HG02885 (cell line): ENCODE data around the gene DYNLRB1.
"Not testable (repeated sequence)": the region's sequence is repeated elsewhere in the genome, so short reads cannot be mapped to it uniquely, and the experiment has no call there.

Source experiments
- ATAC-seq: cut with Tn5 transposase; IDR thresholded peaks from one replicate; pipeline ENCODE4 v1.9.1; 2021; ENCODE audit warnings: mild to moderate bottlenecking; ENCODE audit not compliant: unreplicated experiment, poor library complexity

The DYNLRB1 gene

DNA sequence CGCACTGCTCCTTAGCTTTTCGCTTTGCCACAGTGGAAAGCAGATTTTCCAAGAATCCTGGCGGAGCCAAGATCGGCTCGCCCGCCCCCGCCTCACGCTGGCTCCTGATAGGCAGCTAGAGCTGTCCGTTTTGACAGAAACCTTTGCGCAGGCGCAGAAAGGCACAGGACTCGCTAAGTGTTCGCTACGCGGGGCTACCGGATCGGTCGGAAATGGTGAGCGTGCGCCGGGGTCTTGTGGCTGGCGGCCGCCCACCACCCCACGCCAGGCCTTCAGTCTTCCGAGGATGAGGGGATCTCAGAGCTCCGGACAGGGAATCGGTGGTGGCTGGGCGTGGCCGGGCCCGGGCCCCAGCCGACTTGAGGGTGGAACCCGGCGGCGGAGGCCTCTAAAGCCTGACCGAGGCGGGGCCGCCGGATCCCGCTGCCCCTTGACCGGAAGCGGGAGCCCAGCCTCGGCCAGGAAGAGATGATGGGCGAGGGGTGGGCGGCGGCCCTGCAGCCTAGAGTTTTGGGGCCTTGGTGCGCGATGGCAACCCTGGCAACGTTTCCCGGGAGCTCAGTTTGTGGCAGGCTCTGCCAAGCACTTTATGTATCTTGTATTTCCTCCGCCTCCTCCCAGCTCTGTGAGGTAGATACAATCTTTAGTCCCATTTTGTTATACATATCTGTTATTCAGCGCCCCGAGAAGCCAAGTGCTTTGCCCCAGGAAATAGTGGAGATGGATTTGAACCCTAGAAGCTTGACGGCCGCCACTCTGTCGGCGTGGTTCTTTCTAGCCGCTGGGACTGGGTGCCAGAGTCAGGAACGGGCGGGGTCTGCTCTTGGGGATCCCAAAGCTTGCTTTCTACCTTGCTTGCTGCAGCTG lies at the start of gene DYNLRB1:
DYNLRB1 (plus strand) TSS at position 176 of the 867 bp plus-strand sequence; CDS start at position 213, 37 bp downstream.
- peak; percentile 76 for ATAC-seq

DNA sequence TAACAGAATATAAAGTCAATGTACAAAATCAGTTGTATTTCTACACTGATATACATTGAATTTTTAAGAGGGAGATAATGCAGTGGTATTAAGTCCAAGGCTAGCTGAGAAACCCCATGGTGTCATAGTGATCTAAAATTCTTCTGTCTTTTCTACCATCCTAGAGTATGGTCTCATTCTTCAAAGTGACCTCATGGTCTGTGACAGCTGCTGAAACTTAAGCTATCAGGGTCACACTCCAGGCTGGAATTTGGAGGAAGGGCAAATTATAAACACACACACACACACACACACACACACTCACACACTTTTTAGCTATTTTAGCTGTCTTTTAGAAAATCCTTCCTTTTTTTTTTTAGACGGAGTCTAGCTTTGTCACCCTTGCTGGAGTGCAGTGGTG lies 47.3 kb upstream of the DYNLRB1 start:
- no peak for ATAC-seq

DNA sequence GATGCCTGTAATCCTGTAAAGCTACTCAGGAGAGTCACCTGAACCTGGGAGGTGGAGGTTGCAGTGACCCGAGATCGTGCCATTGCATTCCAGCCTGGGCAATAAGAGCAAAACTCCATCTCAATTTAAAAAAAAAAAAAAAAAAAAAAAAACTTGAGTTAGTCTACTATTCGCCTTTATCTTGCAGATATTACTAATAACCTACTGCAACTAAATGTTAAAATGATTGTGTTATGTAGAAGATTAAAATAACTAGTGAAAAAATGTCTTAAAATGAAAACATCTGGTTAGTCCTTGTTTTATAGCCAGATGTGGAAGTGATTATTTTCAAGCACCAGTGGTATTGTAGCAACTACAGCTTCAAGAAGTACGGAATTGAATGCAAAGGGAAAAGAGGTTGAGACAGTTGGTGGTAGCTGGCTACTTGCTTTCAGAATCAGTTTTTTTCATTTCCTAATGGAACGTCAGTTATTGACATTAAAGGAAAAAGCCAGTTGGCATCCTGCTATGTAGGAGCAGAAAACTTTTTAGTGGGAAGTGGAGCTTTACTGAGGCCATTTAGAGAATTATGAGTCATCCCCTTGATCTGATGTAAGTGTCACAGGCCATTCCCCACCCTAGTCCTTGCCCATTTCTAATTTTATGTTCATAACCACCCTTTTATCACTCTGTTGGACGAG lies 43.8 kb upstream of the DYNLRB1 start:
- ATAC-seq, result no peak

DNA sequence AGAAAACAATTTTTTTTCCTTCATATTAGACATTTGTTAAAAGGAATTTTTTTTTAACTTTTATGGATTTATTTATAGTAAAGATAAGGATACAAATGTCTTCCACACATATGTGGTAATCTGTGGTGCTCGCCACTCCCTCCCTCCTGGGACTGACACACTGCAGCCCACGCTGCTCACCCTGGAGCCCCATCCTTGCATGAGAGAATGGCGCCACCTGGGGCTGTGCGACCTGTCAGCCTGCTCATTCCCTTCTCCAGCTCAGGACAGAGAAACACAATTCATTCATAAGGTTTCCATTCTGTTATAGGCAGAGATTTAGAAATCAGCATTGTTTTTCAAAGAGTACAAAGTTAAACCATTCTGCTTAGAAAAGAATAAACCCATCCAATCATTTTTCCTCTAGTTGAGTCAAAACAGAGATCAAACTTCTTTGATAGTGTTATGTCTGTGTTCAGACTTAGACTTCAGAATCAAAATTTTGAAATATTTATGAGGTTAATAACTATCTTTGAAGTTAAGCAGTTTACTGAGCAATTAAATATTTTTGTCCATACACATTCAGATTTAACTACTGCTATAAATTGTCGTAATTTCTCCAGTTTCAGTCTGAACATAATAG lies 42.8 kb upstream of the DYNLRB1 start:
- no peak for ATAC-seq

DNA sequence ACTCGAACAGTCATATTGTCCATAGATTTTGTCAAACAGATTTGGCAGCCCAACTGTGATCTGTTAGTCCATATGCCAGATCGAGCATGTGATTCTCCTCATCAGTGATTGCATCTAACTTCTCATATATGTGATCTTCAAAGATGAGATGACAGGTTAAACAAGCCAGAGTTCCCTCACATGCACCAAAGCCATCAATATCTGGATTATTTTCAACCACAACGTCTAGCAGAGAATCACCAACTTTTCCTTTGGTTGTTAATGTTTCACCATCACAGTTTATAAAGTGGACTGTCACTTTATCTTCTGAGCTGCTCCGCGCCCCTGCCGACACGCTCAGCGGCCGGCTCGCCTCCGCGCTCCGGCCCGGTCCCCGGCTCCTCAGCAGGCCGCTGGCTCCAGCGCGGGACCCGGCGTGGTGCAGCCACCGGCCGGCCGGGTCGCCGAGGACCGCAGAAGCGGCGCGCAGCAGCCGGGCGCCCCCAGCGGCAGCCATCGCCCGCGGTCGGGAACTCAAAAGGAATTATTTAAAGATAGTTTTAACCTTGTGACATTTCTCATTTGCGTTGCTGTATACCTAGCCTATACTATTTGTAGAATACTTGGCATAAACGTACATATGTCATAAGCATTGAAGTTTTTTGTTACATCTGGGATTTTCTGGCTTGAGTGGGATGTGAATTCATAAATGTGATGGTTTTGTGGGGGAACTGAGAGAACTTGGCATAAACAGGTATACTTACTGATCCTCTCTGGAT lies 40.1 kb upstream of the DYNLRB1 start:
- no peak for ATAC-seq

DNA sequence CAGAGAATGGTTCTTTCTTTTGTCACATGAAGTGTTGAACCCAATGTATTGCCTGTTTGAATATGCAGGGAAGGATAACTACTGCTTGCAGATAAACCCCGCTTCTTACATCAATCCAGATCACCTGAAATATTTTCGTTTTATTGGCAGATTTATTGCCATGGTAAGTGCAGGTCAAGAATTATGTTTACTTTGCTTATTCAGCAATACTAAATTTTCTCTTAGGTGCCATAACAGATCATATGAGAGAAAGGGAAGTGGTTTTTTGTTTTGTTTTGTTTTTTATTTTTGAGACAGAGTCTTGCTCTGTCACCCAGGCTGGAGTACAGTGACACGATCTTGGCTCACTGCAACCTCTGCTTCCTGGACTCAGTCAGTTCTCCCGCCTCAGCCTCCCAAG lies 36.6 kb upstream of the DYNLRB1 start:
- no peak for ATAC-seq

DNA sequence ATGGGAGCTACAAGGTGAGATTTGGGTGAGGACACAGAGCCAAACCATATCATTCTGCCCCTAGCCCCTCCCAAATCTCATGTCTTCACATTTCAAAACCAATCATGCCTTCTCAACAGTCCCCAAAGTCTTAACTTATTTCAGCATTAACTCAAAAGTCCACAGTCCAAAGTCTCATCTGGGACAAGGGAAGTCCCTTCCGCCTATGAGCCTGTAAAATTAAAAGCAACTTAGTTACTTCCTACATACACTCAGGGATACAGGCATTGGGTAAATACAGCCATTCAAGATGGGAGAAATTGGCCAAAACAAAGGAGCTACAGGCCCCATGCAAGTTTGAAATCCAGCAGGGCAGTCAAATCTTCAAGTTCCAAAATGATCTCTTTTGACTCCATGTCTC lies 34.1 kb upstream of the DYNLRB1 start:
- ATAC-seq, result not testable (repeated sequence)

DNA sequence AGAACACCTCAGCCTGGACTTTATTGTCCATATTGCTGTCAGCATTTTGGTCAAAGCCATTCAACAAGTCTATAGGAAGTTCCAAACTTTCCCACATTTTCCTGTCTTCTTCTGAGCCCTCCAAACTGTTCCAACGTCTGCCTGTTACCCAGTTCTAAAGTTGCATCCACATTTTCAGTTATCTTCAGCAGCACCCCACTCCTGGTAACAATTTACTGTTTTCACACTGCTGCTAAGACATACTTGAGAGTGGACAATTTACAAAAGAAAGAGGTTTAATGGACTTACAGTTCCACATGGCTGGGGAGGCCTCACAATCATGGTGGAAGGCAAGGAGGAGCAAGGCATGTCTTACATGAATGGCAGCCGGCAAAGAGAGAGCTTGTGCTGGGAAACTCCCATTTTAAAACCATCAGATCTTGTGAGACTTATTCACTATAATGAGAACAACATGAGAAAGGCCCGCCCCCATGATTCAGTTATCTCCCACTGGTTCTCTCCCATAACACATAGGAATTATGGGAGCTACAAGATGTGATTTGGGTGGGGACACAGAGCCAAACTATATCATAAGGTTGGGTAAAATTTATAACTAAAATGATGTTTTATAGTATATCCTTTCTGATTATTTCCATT lies 32.5 kb upstream of the DYNLRB1 start:
- not testable (repeated sequence) for ATAC-seq

DNA sequence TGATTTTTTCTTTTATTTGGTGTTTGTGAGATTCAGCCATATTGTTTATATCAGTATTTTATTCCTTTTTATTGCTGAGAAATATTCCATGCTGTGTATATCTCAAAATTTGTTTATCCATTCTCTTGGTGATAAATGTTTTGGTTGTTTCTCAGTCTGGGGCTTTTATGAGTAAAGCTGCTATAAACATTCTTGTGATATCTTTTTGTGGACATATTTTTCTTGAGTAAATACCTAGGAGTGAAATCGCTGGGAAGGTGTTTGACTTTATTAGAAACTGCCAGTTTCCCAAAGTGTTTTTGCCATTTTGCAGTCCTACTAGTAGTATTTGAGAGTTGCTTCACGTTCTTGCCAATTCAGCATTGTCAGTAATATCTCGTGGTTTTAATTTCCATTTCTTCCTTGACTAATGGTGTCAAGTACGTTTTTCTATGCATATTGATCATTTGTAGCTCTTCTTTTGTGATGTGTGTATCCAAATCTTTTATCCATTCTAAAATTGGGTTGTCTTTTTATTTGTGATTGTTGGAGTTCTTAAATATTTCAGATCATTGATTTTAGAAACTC lies 31.1 kb upstream of the DYNLRB1 start:
- ATAC-seq, result no peak

DNA sequence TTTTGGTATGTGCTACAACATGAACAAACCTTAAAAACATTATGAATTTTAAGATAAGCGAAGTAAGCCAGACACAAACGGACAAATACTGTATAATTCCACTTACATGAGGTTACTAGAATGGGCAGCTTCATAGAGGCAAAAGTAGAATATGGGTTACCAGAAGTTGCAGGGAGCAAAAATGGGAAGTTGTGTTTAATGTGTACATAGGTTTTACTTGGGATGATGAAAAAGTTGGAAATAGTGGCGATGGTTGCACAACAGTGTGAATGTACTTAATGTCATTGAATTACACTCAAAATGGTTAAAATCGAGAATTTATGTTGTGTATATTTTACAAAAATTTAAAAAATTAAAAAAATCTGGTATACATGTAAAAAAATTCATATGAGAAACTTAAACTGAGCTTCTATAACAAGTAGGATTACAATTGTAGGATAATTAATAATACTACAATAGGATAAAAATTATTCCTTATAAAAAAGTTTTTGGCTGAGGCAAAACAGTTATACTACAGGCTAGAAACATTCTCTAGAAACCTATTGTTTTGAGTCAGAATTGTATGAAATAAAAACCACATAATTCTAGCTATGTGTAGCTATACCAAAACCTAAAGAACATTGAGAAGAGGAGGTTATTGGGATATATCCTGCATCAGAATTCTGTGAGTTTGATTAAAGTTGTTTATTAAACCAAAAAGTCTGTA lies 24.8 kb upstream of the DYNLRB1 start:
- ATAC-seq, result no peak

DNA sequence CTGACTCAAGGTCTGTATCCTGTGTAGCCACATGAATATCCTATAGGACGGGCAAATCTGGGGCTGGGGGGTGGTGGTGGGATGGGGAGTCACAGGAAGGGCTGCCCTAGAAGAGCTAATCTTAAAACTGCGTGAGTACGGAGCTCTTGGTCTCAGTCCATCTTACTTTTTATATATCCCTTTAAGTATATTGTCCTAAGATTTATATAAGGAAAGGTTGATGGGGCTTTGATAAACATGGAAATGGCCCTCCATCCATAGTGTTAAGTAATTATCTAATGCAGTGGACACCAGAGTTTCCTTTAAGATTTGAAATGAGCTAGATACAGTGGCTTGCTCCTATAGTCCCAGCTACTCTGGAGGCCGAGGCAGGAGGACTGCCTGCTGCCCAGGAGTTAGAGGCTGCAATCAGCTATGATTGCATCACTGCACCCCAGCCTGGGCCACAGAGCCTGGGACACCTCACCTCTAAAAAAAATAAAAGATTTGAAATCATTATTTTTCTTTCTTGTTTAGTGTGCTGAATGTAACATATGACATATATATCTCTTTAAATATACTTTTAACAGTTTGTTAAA lies 24.2 kb upstream of the DYNLRB1 start:
- no peak for ATAC-seq

DNA sequence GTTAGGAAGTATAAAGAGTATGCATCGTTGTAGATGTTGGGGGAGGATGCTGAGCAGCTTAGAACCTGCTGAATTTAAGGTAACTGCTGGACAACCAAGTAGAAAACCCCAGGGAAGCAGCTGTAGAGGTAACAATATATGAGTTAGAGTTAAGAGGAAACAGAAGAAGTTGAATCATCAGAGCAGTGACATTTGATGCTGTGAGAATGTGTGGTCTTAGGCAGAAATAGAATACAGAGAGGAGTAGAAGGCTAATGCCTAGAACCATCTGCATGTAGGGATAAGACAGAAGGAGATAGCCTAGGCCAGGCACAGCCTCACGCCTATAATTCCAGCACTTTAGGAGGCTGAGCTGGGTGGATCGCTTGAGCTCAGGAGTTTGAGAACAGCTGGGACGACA lies 22.6 kb upstream of the DYNLRB1 start:
- no peak for ATAC-seq

DNA sequence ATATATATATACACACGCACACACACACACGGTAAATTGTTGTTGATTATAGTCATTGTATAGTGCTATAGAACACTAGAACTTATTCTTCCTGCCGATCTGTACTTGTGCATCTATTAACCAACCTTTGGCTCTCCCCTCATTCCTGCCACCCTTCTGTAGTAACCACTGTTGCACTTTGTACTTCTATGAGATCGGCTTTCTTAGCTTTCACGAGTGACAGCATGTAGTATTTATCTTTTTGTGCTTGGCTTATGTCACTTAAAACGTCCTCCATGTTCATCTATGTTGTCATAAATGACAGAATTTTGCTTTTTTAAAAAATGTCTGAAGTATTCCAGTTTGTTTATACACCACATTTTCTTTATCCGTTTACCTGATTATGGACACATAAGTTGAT lies 20.9 kb upstream of the DYNLRB1 start:
- ATAC-seq, result no peak

DNA sequence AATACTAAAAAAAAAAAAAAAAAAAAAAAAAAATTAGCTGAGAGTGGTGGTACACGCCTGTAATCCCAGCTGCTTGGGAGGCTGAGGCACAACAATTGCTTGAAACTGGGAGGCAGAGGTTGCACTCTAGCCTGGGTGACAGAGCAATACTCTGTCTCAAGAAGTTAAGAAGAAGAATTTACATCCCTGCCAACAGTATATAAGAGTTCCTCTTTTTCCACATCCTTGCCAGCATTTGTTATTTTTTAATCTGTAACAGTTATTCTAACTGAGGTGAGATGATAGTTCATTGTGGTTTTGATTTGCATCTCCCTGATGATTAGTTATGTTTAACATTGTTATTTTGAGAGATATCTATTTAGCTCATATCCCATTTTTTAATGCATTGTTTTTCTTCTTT lies 20.3 kb upstream of the DYNLRB1 start:
- no peak for ATAC-seq

DNA sequence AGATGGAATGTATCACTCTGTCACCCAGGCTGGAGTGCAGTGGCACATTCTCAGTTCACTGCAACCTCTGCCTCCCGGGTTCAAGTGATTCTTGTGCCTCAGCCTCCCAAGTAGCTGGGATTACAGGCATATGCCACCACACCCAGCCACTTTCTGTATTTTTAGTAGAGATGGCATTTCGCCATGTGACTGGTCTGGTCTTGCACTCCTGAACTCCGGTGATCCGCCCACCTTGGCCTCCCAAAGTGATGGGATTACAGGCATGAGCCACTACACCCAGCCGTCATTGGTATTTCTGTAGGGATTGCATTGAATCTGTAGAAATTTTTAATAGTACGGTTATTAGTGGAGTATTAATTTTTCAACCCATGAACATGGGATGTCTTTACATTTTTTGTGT lies 18.6 kb upstream of the DYNLRB1 start:
- not testable (repeated sequence) for ATAC-seq

DNA sequence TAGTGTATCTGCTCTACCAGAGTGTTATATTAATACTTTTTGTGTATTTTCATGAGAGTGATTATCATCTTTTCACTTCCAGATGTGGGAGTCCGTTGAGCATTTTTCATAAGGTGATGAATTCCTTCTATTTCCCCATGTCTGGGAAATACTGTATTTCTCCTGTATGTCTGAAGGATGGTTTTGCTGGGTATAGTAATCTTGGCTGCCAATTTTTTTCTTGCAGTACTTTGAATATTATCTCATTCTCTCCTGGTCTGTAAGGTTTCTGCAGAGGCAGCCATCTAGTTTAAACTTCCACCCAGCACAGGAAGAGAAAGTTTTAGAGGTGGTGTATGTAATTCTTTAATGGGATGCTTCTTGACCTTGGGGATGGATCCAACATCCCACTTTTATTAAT lies 15.4 kb upstream of the DYNLRB1 start:
- ATAC-seq, result no peak

DNA sequence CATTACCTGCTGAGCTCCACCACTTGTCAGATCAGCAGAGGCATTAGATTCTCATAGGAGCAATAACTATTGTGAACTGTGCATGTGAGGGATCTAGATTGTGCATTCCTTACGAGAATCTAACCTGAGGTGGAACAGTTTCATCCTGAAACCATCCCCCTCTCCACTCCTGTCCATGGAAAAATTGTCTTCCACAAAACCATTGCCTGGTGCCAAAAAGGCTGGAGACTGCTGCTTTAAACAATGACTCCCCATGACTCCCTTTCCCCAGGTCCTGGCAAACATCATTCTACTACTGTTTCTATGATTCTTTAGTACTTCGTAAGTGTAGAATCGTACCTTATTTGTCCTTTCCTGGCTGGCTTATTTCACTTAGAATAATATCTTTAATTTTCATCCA lies 9.7 kb upstream of the DYNLRB1 start:
- no peak for ATAC-seq

DNA sequence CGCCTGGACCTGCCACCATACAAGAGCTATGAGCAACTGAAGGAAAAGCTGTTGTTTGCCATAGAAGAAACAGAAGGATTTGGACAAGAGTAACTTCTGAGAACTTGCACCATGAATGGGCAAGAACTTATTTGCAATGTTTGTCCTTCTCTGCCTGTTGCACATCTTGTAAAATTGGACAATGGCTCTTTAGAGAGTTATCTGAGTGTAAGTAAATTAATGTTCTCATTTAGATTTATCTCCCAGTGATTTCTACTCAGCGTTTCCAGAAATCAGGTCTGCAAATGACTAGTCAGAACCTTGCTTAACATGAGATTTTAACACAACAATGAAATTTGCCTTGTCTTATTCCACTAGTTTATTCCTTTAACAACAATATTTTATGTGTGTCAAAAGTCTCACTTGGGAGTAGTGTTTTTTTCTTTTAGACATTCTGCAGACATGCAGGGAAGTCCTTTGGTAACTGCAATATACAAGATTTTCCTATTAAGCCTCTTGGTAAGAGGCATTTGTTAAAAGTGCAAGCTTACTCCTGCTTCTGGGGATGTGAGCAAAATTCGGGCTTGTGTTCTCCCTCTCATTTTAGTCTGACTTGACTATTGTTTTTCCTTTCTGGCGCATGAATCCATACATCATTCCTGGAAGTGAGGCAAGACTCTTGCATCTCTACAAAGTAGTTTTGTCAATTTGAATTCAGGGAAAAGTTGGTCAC lies 8.4 kb upstream of the DYNLRB1 start:
- no peak for ATAC-seq
